ENCODE measurements around the gene UNC5B.

The UNC5B gene

DNA sequence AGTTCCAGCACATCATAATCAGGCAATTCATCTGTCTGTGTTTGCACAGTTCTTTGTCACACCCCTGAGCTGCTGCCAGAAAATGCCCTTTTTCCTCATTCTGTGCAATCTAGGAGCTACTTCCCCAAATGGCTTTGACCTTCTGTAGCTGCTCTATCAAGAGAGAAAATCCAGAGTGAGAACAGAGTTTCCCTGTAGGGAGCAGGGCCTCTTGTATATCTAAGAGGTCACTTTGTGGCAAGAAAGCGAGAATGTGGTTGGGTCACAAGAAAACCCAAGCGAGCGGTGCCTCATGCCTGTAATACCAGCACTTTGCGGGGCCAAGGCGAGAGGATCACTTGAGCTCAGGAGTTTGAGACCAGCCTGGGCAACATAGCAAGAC is 131.0 kb downstream of the UNC5B start:
- DNase-seq (ENCODE audit: low spot score): no peak

DNA sequence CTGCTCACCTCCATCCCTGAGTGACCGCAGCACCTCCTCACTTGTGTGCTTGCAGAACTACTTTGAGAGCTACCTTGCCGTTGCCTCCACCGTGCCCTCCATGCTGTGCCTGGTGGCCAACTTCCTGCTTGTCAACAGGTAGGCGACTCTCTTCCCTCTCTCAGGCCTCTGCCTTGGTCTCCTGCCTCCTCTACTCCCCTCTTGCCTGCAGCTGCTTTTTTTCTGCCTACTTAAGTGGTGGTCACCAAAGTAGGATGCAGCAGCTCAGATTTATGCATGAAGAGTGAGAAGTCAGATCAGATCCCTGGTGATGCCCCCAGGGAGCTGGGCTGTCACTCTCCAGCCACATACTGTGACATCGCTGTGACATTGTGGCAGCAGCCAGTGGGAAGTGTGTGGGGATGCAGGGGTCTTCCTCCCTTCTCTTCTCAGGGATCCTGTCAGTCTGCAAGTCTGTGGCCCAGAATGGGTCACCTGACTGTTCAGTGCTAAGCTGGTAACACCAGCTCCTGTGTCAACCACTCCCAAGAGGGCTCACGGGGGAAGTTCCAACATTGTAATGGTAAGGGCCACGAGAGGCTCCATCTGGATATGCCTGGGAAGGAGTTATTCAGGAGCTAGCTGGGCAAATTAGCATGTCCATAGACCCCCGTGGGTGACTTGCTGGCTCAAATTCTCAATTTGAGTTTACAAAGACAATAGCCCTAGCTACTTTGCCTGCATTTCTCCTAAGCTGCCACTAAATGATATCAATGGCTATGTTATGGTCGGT is 132.0 kb downstream of the UNC5B start:
- no peak for DNase-seq (ENCODE audit: low spot score)

DNA sequence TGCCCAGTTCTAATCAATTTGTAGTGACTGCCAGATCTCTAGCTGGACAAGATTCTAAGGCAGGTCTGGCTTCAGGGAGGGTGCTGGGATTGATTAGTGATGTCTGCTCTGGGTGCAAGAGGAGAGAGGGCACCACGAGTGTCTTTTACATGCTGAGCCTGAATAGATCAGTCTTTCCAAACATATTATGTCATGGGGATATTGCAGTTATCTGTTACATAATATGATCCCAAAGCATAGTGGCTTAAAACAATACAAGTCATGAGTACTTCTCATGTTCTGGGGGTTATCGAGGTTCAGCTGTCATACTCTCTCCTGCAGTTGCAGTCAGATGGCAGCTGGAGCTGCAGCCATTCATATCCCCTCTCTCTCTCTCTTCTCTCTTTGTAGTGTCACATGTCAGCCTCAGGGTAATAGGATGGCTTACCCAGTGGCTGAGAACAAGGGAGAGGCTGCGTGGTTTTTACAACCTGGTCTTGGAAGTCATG is 132.7 kb downstream of the UNC5B start:
- no peak for DNase-seq (ENCODE audit: low spot score)

DNA sequence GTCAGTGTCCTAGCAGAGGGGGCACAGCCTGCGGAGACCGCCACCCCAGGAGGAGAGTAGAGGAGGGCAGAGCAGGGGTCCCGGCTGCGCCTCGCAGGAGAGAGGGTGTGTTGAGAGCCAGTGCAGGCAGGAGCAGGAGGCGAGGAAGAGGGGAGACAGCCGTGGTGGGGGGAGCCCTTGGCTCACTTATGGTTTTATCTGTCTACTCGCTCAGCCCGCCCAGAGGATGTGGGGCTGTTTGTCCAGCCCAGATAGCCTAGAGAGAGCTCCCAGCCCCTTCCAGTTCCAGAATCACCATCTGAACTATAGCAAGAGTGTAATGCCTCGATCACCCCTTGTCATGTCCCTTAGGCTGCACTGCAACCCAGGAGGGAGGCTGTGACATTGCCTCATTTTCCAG is 133.3 kb downstream of the UNC5B start:
- no peak for DNase-seq (ENCODE audit: low spot score)

DNA sequence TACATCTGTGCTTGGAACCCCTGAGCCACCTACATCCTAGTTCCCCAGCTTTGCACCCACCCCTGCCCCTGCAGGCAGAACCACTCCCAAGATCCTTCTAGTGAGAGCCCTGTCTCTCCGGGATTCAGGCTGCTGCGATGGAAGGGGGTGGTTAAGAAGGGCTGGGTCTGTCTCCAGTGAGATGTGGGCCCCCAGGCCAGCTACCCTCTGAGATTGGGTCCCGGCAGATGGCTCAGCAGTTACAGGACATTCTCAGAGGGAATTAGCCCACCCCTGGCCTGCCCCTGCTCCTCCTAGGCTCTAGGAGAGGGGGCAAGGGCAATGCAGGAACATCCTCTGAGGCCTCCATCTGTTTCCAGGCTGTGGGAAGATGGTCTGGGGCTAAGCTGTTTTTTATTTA is 134.4 kb downstream of the UNC5B start:
- DNase-seq (ENCODE audit: low spot score): no peak

DNA sequence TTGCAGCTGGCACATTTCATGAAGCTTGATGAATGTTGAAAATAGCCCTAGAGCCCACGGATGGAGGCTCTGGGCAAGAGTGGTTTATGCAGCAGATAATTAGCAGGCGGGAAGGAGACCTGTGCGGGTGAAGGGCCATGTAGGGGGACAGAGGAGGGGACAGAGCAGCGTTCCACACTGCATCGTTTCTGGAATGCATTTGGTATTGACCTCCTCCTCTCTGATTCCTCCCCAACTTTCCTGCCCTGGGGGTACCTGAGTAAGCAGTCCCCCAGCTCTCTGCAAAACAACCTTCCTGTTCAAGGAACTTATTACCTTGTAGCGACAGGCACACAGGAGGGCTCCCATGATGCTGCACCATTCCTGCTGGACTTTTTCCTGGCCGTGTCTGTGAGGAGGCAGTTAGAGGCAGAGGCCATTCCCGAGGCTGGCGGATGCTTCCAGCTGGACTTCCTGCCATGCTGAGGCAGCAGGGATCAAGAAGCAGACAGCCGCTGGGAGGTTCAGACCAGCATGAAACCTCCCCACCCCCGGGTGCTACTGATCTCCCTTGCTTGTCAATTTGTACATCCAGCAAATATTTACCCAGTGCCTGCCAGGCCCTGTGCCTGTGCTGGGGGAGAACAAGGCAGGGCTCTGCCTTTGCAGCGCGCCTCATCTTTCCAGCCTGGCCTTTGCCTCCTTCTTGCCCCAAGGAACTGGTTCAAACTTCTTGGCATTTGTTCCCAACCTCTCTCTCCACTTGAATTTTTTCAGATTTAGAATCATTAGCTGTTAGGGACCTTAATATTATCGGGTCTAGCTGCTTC is 135.4 kb downstream of the UNC5B start:
- DNase-seq (ENCODE audit: low spot score): no peak

DNA sequence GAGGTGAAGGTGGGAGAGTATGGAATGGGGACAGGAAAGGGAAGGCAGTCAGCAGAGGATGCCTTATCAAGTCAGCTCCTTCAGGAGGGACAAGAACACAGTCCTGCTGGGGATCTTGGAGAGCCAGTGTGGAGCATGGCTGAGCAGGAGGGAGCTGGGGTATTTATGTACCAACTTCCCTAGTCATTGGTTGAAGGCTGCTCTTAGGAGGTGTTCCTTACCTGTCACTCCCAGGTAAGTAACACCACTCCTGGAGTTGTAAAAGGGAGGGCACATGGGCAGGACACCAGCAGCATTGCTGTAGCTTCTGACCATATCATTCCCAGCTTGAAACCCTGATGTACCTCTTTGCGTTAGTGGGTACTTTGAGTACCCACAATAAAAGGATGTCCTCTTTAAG is 136.5 kb downstream of the UNC5B start:
- DNase-seq (ENCODE audit: low spot score): no peak

DNA sequence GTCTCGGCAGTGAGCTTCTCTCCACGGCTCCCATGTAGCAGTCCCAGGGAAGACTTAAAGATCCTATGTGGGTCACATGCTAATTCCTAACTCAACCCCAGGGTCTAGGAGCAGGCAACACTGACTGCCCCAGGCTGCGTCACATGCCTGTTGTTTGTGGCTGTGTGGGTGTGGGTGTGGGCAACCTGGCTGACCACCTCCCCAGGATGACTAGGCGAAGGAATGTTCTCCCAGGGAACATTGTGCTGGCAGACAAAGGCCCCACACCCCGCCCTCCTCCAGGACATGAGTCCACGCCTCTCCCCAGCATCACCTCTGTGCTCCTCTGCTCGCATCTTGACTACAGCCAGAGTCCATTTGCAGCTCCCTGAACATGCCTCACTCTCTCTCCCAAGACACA is 137.0 kb downstream of the UNC5B start:
- no peak for DNase-seq (ENCODE audit: low spot score)

DNA sequence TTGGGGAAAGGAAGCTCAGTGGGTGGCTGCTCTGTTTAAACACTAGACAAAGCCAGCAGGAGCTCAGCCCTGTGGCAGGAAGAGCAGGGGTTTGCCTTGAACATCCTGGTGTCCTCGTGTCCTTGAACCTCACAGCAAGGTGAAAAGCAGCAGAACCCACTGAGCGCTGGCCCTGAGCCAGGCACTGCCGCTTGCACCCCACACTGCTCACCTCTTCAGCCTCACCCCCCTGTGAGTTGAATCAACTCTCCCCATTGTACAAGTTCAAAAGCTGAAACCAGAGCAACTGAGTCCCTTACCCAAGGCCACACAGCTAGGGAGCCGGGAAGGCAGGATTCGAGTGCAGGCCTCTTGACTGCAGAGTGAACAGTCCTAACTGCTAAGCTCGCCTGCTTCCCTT is 138.7 kb downstream of the UNC5B start:
- no peak for DNase-seq (ENCODE audit: low spot score)

DNA sequence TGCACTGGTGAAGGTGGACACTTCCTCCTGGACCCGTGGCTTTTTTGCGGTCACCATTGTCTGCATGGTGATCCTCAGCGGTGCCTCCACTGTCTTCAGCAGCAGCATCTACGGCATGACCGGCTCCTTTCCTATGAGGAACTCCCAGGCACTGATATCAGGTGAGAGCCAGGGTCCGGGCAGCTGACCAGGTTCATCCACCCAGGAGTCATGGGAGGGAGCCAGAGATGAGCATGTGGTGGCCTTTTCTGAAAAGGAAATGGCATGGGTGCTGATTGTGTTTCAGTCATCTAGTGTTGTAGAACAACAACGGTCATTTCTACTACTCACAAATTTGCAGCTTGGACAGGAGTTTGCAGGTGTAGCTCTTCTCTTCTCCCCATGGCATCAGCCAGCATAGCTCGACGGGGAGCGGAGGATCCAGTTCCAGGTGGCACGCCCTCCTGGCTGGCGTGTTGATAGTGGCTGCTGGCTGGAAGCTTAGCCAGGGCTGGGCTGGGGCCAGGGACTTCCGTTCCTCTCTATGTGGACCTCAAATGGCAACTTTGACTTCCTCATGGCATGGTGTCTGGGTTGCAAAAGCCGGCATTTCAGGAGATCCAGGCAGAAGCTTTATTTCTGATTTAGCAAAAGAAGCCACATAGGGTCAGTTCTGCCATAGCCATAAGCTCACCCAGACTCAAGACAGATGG is 139.4 kb downstream of the UNC5B start:
- DNase-seq (ENCODE audit: low spot score): no peak
